Sigmoid colon (tissue), 7 donors: ENCODE data around the gene PSMD13. TPM values are rescaled to one million over a fixed set of nuclear protein-coding genes. Genes with fewer than 3 reads are reported as not detected.

ENCODE experiments used
- DNase-seq: peaks from one replicate; pipeline ENCODE4 v3.0.0-alpha.2; 2019
- H3K27ac ChIP-seq, 4 donors: fragments of 200-600 bp; sonication (generic); one replicate each; pipeline ENCODE4 v1.5.1; 2016 to 2019; ENCODE audit warnings: mild to moderate bottlenecking in 1 of 4
- H3K27me3 ChIP-seq, 3 donors: fragments of 200-600 bp; sonication (generic); one replicate each; pipeline ENCODE4 v1.5.1; 2019; ENCODE audit warnings: mild to moderate bottlenecking in 1 of 3
- H3K36me3 ChIP-seq, 4 donors: fragments of 200-600 bp; sonication (generic); one replicate each; pipeline ENCODE4 v1.5.1; 2016 to 2019
- H3K4me1 ChIP-seq, 4 donors: fragments of 200-600 bp; sonication (generic); one replicate each; pipeline ENCODE4 v1.5.1; 2017 to 2019
- H3K4me3 ChIP-seq, 4 donors: fragments of 200-600 bp; sonication (generic); one replicate each; pipeline ENCODE4 v1.5.1; 2017 to 2019; ENCODE audit warnings: mild to moderate bottlenecking in 2 of 4, moderate library complexity in 1 of 4
- H3K9me3 ChIP-seq, 4 donors: fragments of 200-600 bp in 3 of 4; sonication (generic) in 3 of 4; one replicate each; pipeline versions ENCODE4 v1.5.1 to v1.6.1; 2013 to 2019
- CTCF ChIP-seq, 4 experiments: fragments of 450-650 bp in 3 of 4; fragments of 200-600 bp in 1 of 4; IDR thresholded peaks; one replicate each; pipeline ENCODE4 v1.5.1; 2016 to 2019; ENCODE audit warnings: antibody characterized with exemption in 4 of 4, mild to moderate bottlenecking in 3 of 4, moderate library complexity in 2 of 4
- EP300 ChIP-seq, 4 donors: sonication (generic); formaldehyde crosslinking; IDR thresholded peaks; one replicate each; pipeline ENCODE4 v1.6.1; 2017; ENCODE audit warnings: antibody characterized with exemption in 4 of 4
- POLR2A ChIP-seq, 2 donors: fragments of 450-650 bp; IDR thresholded peaks; one replicate each; pipeline ENCODE4 v1.6.1; 2016; ENCODE audit warnings: antibody characterized with exemption in 2 of 2, mild to moderate bottlenecking in 2 of 2, moderate library complexity in 2 of 2
- POLR2AphosphoS5 ChIP-seq, 4 donors: sonication (generic); formaldehyde crosslinking; IDR thresholded peaks; one replicate each; pipeline ENCODE4 v1.6.1; 2017; ENCODE audit warnings: antibody characterized with exemption in 4 of 4
- WGBS, 2 donors: extraction: QIAGEN DNeasy Blood & Tissue Kit; methylation state at CpG; one replicate each; pipeline ENCODE4 v1.1.7; 2013; 5-methylcytosine and 5-hydroxymethylcytosine counted together
- intact Hi-C: fragments of 100-400 bp; cut with DNase I; formaldehyde crosslinking; loops from one replicate; pipeline ENCODE4 v1.15.1; 2023
- polyA plus RNA-seq, 3 donors: library from polyadenylated mRNA; stranded (reverse); fragments of 200-250 nt; gene quantifications; one replicate each; pipeline ENCODE4 v1.2.3, GENCODE V29; 2013
- total RNA-seq, 4 donors: library from RNA; depleted of rRNA; stranded (reverse); fragments of >200 nt; gene quantifications; one replicate each; pipeline ENCODE4 v1.1.0, GENCODE V29; 2016
- donor health status: healthy with polysubstance abuse.
- donor health status: Bipolar disorder and iron deficiency.
- donor health status: healthy.

The PSMD13 gene
- total and polyA plus RNA-seq, 7 donors, result 86.2 to 180 (median 111) TPM

- intact Hi-C loops, result no loop called here
- Histone ChIP-seq H3K9me3 (no peaks in the 10 kb centered on the region), H3K4me1 (no peaks in the 10 kb centered on the region), H3K27me3 (no peaks in the 10 kb centered on the region), H3K4me3 (no peak overlapping the region), H3K36me3 (peaks cover 0 to 30% (median 0%) of the 10 kb centered on the region in 4 donors), H3K27ac (no peak overlapping the region)
- peak; percentile 17 for DNase-seq
- 91% methylated on average over 6 of the region's 6 CpGs for WGBS, 2 donors
- TF ChIP-seq POLR2A (IDR thresholded peaks at IDR 0.05) (no peak), POLR2AphosphoS5 (IDR thresholded peaks at IDR 0.05) (no peak), EP300 (IDR thresholded peaks at IDR 0.05) (no peak), CTCF (IDR thresholded peaks at IDR 0.05) (no peak)
Measured at GRCh38 chr11:227824-228379, 8.9 kb upstream of the PSMD13 start.

- intact Hi-C loops, result loop anchor here (10.0 kb wide), 1 partner anchor 304 kb away; the partner anchor contains the start of genes HRAS and LRRC56
- Histone ChIP-seq H3K4me3 (no peak overlapping the region), H3K9me3 (no peaks in the 10 kb centered on the region), H3K27me3 (no peaks in the 10 kb centered on the region), H3K36me3 (peaks cover 0 to 24% (median 0%) of the 10 kb centered on the region in 4 donors), H3K4me1 (peaks cover 0 to 9% (median 7%) of the 10 kb centered on the region in 4 donors), H3K27ac (no peak overlapping the region)
- TF ChIP-seq POLR2A (IDR thresholded peaks at IDR 0.05) (no peak), CTCF (IDR thresholded peaks at IDR 0.05) (no peak), POLR2AphosphoS5 (IDR thresholded peaks at IDR 0.05) (no peak), EP300 (IDR thresholded peaks at IDR 0.05) (no peak)
- DNase-seq, result peak; percentile 27
- WGBS, 2 donors, result 96 to 97% methylated on average over 10 of the region's 10 CpGs
Measured at GRCh38 chr11:230431-230830, 6.3 kb upstream of the PSMD13 start.

GRCh38 chr11:232783-233565, 3.8 kb upstream of the PSMD13 start:
- no peak overlapping the region for H3K27ac ChIP-seq
- no peaks in the 10 kb centered on the region for H3K27me3 ChIP-seq
- H3K4me1 ChIP-seq, result peaks cover 0 to 23% (median 17%) of the 10 kb centered on the region in 4 donors
- 95 to 96% methylated on average over 20 of the region's 20 CpGs for WGBS, 2 donors
- intact Hi-C loops, result loop anchor here (10.0 kb wide), 1 partner anchor 302 kb away; the partner anchor contains the start of genes HRAS and LRRC56
- peaks cover 0 to 19% (median 0%) of the 10 kb centered on the region in 4 donors for H3K36me3 ChIP-seq
- H3K9me3 ChIP-seq, result no peaks in the 10 kb centered on the region
- TF ChIP-seq POLR2A (IDR thresholded peaks at IDR 0.05), result no peak
- TF ChIP-seq POLR2AphosphoS5 (IDR thresholded peaks at IDR 0.05), result no peak
- no peak for TF ChIP-seq EP300 (IDR thresholded peaks at IDR 0.05)
- no peak for TF ChIP-seq CTCF (IDR thresholded peaks at IDR 0.05)
- no peak overlapping the region for H3K4me3 ChIP-seq
- DNase-seq, result peak; percentile 32

GRCh38 chr11:235180-235579, 1.6 kb upstream of the PSMD13 start:
- peak; percentile 61 for DNase-seq
- no peaks in the 10 kb centered on the region for H3K27me3 ChIP-seq
- no peak for TF ChIP-seq POLR2A (IDR thresholded peaks at IDR 0.05)
- no peak for TF ChIP-seq POLR2AphosphoS5 (IDR thresholded peaks at IDR 0.05)
- TF ChIP-seq EP300 (IDR thresholded peaks at IDR 0.05), result no peak
- no peak for TF ChIP-seq CTCF (IDR thresholded peaks at IDR 0.05)
- no peaks in the 10 kb centered on the region for H3K9me3 ChIP-seq
- peaks cover 0 to 30% (median 25%) of the 10 kb centered on the region in 4 donors for H3K4me1 ChIP-seq
- H3K27ac ChIP-seq, result peak overlapping the region; percentile 94 to 99 (median 95)
- intact Hi-C loops, result loop anchor here (5.0 to 10.0 kb wide), 2 partner anchors 72 to 300 kb away; partner anchors contain the start of genes HRAS, IFITM2 and LRRC56
- WGBS, 2 donors, result 66 to 77% methylated on average over 8 of the region's 8 CpGs
- H3K4me3 ChIP-seq, result peak overlapping the region; percentile 83 to 96 (median 87)
- peaks cover 0 to 26% (median 0%) of the 10 kb centered on the region in 4 donors for H3K36me3 ChIP-seq
